CD4-positive, alpha-beta T cell (primary cell): ENCODE data around the gene CYFIP1. TPM values are rescaled to one million over a fixed set of nuclear protein-coding genes. Genes with fewer than 3 reads are reported as not detected.

Experiments used
- ATAC-seq: fragments of 200-7000 bp; cut with Tn5 transposase; one replicate; pipeline ENCODE4 v1.10.0; 2022; ENCODE audit warnings: mild to moderate bottlenecking; ENCODE audit not compliant: poor library complexity
- CTCF ChIA-PET: fragments of 350-600 bp; sonication (Branson Sonifier 250); formaldehyde crosslinking; loops from one replicate; lab custom pipeline; 2021; ENCODE audit warnings: antibody characterized with exemption, inconsistent platforms; lab: Charles Lee
- POLR2A ChIA-PET: fragments of 350-600 bp; sonication (Branson Sonifier 250); formaldehyde crosslinking; loops from one replicate; lab custom pipeline; 2021; ENCODE audit warnings: antibody characterized with exemption, inconsistent platforms; lab: Charles Lee
- DNase-seq, 14 experiments: peaks; one replicate each; pipeline ENCODE4 v3.0.0-alpha.2; 2013 to 2020; ENCODE audit warnings: mixed read lengths in 2 of 14
- H3K27ac ChIP-seq, 2 donors: one replicate each; pipeline versions ENCODE4 v1.5.1 to v1.7.0; 2013; ENCODE audit warnings: low read length in 2 of 2, low read depth in 1 of 2, mild to moderate bottlenecking in 1 of 2
- H3K27me3 ChIP-seq, 2 experiments: 1 replicate in 1 of 2; 2 replicates in 1 of 2; pipeline versions ENCODE4 v1.6.1 to v1.7.0; 2013; ENCODE audit warnings: low read length in 2 of 2, control low read depth in 1 of 2, mild to moderate bottlenecking in 1 of 2, moderate library complexity in 1 of 2; ENCODE audit not compliant: insufficient read depth in 2 of 2, control insufficient read depth in 1 of 2
- H3K36me3 ChIP-seq: one replicate; pipeline ENCODE4 v1.6.1; 2013; ENCODE audit warnings: low read length, control low read depth; ENCODE audit not compliant: insufficient read depth
- H3K4me1 ChIP-seq: one replicate; pipeline ENCODE4 v1.6.1; 2013; ENCODE audit warnings: low read length, control low read depth; ENCODE audit not compliant: insufficient read depth
- H3K4me3 ChIP-seq: one replicate; pipeline ENCODE4 v1.5.1; 2013; ENCODE audit warnings: mild to moderate bottlenecking, low read length, moderate library complexity
- H3K9me3 ChIP-seq, 2 experiments: 1 replicate in 1 of 2; 2 replicates in 1 of 2; pipeline versions ENCODE4 v1.6.1 to v1.7.0; 2013; ENCODE audit warnings: low read length in 2 of 2, mild to moderate bottlenecking in 2 of 2, control low read depth in 1 of 2, moderate library complexity in 1 of 2; ENCODE audit not compliant: control insufficient read depth in 1 of 2, insufficient read depth in 1 of 2
- H3K27ac Mint-ChIP-seq: one replicate; pipeline ENCODE4 v1.8.0; 2020; ENCODE audit warnings: mixed read lengths
- H3K27me3 Mint-ChIP-seq: one replicate; pipeline ENCODE4 v1.8.0; 2021; ENCODE audit warnings: mixed read lengths
- H3K36me3 Mint-ChIP-seq: one replicate; pipeline ENCODE4 v1.8.0; 2021; ENCODE audit warnings: low read depth, mixed read lengths
- H3K4me1 Mint-ChIP-seq: one replicate; pipeline ENCODE4 v1.8.0; 2021; ENCODE audit warnings: low read depth, mixed read lengths
- H3K4me3 Mint-ChIP-seq: one replicate; pipeline ENCODE4 v1.8.0; 2020; ENCODE audit warnings: mild to moderate bottlenecking, mixed read lengths
- H3K9me3 Mint-ChIP-seq: one replicate; pipeline ENCODE4 v1.8.0; 2020; ENCODE audit warnings: mixed read lengths
- CTCF ChIP-seq: fragments of 200-600 bp; IDR thresholded peaks from one replicate; pipeline ENCODE4 v1.8.0; 2022; ENCODE audit warnings: antibody characterized with exemption, mild to moderate bottlenecking
- intact Hi-C, 2 experiments: fragments of 100-400 bp; cut with DNase I in 1 of 2; cut with micrococcal nuclease in 1 of 2; formaldehyde crosslinking; loops; one replicate each; pipeline versions ENCODE4 v1.15.1 to v1.9.0; 2023 to 2025; cut with DNase I, micrococcal nuclease
- total RNA-seq, 174 experiments: library from RNA in 2 of 174; stranded (reverse) in 2 of 174; gene quantifications; one replicate each; pipeline ENCODE4 v1.2.3 and lab custom pipeline; 2021 to 2026

Gene CYFIP1
- total RNA-seq, 2 experiments from 2014 or later: 3.2 to 4.4 TPM

GRCh38 chr15:22895465-22896190 is 84.5 kb downstream of the CYFIP1 start:
- ChIA-PET CTCF (no interaction called here), POLR2A (no interaction called here)
- no peaks in the 10 kb centered on the region for H3K4me1 Mint-ChIP-seq
- no peaks in the 10 kb centered on the region for H3K36me3 ChIP-seq
- intact Hi-C loops: no loop called here
- no peaks in the 10 kb centered on the region for H3K27me3 Mint-ChIP-seq
- no peaks in the 10 kb centered on the region for H3K4me1 ChIP-seq
- no peak for TF ChIP-seq CTCF
- H3K4me3 Mint-ChIP-seq: no peak overlapping the region
- no peaks in the 10 kb centered on the region for H3K27me3 ChIP-seq
- no peak overlapping the region for H3K27ac Mint-ChIP-seq
- no peaks in the 10 kb centered on the region for H3K9me3 ChIP-seq
- ATAC-seq: no peak
- no peak overlapping the region for H3K27ac ChIP-seq
- no peaks in the 10 kb centered on the region for H3K9me3 Mint-ChIP-seq
- H3K4me3 ChIP-seq: no peak overlapping the region
- no peaks in the 10 kb centered on the region for H3K36me3 Mint-ChIP-seq
- DNase-seq: no peak

- Mint-ChIP-seq H3K27ac (no peak overlapping the region), H3K4me1 (no peaks in the 10 kb centered on the region), H3K36me3 (no peaks in the 10 kb centered on the region), H3K27me3 (no peaks in the 10 kb centered on the region), H3K4me3 (no peak overlapping the region), H3K9me3 (no peaks in the 10 kb centered on the region)
- Histone ChIP-seq H3K9me3 (no peaks in the 10 kb centered on the region), H3K4me1 (no peaks in the 10 kb centered on the region), H3K27ac (no peak overlapping the region), H3K36me3 (no peaks in the 10 kb centered on the region), H3K4me3 (no peak overlapping the region), H3K27me3 (no peaks in the 10 kb centered on the region)
- no peak for TF ChIP-seq CTCF
- CTCF ChIA-PET: no interaction called here
- no peak for ATAC-seq
- POLR2A ChIA-PET: no interaction called here
- intact Hi-C loops: no loop called here
- DNase-seq: no peak
Observed at GRCh38 chr15:22893881-22894280, 86.3 kb downstream of the CYFIP1 start.

- Mint-ChIP-seq H3K27ac (no peak overlapping the region), H3K27me3 (no peaks in the 10 kb centered on the region), H3K9me3 (no peaks in the 10 kb centered on the region), H3K4me3 (no peak overlapping the region), H3K4me1 (no peaks in the 10 kb centered on the region), H3K36me3 (no peaks in the 10 kb centered on the region)
- no peaks in the 10 kb centered on the region for H3K27me3 ChIP-seq
- H3K27ac ChIP-seq: no peak overlapping the region
- H3K4me3 ChIP-seq: no peak overlapping the region
- CTCF ChIA-PET: no interaction called here
- DNase-seq: no peak
- intact Hi-C loops: no loop called here
- no peak for ATAC-seq
- TF ChIP-seq CTCF: no peak
- H3K4me1 ChIP-seq: no peaks in the 10 kb centered on the region
- no peaks in the 10 kb centered on the region for H3K9me3 ChIP-seq
- H3K36me3 ChIP-seq: no peaks in the 10 kb centered on the region
- POLR2A ChIA-PET: interaction anchor here (0.7 kb wide), 1 partner anchor 12 kb away, joined by 3 read pairs; no protein-coding TSS in a partner anchor
Observed at GRCh38 chr15:22893081-22893480, 87.1 kb downstream of the CYFIP1 start.
